NCI-H1048 (cell line): Measurements from ENCODE around the gene LTBP1.
"Not testable (repeated sequence)": the region's sequence is repeated elsewhere in the genome, so short reads cannot be mapped to it uniquely, and the experiment has no call there.

Source experiments
- DNase-seq: peaks from one replicate; lab custom pipeline; 2025; lab: John Stamatoyannopoulos, UW

The LTBP1 gene

DNA sequence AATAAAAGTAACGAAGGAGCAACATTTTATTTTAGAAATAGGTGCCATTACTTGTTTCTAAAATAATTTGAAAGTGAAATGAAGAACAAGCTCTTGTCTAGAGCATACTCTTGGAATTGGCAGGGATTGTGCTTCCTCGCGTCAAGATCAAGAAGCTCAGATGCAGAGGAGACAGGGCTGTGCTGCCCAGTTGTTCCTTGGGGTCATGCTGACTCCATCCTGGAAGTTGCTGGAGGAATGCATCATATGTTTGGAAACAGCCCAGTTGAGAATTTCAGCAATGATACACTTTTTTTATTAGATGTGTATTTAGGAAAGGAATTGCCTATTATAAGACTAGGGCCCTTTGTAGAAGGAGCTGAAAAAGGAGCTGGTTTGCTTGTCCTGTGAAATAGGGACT is 17.2 kb downstream of the LTBP1 start:
- DNase-seq: no peak

DNA sequence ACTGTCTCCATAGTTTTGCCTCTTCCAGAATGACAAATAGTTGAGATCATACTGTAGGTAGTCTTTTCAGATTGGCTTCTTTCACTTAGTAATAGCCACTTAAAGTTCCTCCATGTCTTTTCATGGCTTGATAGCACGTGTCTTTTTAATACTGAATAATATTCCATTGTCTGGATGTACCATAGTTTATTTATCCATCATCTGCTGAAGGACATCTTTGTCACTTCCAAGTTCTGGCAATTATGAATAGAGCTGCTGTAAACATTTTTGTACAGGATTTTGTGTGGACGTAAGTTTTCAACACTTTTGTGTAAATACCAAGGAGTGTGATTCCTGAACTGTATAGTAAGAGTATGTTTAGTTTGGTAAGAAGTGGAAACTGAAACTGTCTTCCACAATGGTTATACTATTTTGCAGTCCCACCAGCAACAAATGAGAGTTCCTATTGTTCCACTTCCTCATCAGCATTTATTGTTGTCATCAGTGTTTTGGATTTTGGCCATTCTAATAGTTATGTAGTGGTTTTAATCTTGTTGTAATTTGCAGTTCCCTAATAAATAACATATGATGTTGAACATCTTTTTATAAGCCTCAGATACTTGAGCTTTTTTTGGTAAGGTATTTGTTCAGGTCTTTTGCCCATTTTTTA is 18.9 kb downstream of the LTBP1 start:
- no peak for DNase-seq

DNA sequence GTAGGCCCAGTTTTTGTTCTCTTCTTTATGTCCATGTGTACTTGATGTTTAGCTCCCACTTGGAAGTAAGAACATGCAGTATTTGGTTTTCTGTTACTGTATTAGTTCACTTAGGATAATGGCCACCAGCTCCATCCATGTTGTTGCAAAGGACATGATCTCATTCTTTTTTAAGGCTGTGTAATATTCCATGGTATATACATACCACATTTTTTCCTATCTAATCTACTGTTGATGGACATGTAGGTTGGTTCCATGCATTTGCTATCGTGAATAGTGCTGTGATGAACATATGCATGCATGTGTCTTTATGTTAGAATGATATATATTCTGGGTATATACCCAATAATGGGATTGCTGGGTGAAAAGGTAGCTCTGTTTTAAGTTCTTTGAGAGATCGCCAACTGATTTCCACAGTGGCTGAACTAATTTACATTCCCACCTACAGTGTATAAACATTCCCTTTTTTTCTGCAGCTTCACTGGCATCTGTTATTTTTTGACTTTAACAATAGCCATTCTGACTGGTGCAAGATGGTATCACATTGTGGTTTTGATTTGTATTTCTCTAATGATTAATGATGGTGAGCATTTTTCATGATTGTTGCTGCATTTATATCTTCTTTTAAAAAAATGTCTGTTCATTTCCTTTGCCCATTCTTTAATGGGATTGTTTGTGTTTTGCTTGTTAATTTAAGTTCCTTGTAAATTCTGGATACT is 22.9 kb downstream of the LTBP1 start:
- DNase-seq: no peak

DNA sequence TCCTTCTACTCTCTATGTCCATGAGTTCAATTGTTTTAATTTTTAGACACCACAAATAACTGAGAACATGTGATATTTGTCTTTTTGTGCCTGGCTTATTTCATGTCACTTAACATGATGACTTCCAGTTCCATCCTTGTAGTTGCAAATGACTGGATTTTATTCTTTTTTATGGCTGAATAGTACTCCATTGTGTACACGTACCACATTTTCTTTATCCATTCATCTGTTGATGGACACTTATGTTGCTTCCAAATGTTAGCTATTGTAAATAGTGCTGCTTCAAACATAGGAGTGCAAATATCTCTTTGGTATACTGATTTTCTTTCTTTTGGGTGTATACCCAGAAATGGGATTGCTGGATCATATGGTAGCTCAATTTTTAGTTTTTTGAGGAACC is 27.0 kb downstream of the LTBP1 start:
- DNase-seq: not testable (repeated sequence)

DNA sequence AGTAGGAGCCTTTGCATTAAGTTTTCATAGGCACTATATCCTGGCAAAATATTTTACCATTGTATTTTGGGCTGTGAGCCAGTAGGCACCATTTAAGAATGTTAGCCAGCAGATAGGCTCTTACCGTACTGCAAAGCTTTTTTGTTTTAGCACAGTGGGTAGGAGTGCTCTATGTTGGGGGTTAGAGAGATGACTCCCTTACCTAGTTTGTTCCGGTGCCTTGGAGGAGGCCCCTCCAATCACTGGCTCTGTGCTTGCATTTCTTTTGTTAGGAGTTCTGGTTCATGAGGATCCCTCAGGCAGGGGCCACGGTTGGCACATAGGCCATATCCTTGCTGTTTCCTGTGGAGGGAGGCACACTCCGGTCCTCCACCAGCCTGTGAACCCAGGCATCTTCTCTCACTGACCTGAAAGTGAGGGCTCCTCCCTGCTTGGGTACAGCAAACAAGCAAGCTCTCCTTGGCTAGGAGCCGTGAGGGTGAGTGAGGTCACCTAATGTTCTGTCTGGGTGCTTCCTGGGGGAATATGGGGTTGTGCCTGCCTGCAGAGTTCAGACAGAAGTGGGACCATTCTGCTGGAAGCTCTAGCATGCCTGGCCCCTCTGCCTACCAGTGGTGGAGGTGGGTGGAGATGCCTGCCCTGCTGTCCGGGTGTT is 29.8 kb downstream of the LTBP1 start:
- no peak for DNase-seq

DNA sequence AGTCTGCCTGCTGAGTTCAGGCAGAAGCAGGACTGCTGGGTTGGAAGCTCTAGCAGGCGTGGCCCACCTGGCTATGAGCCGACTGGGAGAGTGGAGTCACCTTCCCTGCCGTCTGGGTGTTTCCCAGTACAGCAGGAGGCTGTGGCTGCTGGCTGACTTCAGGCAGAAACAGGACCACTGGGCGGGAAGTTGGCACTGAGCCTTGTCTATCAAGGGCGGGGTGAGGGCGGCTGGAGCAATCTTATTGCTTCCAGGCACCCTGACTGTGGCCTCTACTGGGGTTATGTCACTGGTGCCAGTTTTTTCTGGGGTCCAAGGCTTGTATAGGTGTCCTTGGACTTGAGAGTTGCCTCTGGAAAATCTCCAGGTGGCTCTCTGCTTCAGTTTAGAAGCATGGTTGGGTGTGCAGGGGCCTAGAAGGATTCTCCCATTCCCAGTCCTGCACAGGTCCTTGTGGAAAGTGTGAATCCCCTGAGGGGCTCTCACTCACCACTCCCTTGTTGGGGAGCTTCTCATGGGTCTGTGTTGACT is 30.5 kb downstream of the LTBP1 start:
- no peak for DNase-seq

DNA sequence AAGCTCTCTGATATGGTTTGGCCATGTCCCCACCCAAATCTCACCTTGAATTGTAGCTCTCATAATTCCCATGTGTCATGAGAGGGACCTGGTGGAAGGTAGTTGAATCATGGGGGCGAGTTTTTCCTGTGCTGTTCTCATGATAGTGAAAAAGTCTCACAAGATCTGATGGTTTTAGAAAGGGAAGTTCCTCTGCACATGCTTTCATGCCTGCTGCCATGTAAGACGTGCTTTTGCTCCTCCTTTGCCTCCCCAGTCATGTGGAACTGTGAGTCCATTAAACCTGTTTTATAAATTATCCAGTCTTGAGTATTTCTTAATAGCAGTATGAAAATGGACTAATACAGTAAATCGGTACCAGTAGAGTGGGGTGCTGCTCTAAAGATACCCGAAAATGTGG is 34.9 kb downstream of the LTBP1 start:
- no peak for DNase-seq

DNA sequence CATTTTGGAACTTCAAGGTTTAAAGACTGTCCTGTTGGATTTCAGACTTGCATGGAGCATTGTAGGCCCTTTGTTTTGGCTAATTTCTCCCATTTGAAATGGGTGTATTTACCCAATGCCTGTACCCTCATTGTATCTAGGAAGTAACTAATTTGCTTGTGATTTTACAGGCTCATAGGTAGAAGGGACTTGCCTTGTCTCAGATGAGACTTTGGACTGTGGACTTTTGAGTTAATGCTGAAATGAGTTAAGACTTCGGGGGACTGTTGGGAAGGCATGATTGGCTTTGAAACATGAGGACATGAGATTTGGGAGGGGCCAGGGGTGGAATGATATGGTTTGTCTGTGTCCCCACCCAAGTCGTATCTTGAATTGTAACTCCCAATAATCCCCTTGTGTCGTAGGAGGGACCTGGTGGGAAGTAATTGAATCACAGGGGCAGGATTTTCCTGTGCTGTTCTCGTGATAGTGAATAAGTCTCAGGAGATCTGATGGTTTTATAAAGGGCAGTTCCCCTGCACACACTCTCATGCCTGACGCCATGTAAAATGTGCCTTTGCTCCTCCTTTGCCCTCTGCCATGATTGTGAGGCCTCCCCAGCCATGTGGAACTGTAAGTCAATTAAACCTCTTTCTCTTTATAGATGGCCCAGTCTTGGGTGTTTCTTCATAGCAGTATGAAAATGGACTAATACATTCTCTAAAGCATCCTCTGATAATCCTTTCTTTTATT is 36.6 kb downstream of the LTBP1 start:
- DNase-seq: not testable (repeated sequence)

DNA sequence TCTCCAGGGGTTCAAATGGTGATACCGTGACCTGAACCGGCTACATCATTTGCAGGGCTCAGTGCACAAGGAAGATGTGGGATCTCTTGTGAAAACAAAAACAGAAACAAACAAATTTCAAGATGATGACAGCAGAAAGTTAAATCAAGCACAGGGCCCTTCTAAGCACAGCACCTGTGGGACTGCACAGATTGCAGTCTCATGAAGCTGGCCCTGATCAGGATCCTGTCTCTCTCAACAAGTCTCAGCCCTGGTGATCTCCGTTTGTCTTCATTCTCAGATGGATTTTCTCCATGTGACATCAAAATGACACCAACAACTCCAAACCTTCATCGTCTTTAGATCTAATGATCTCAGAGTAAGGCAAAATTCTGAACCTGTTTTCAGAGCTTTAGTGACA is 39.7 kb downstream of the LTBP1 start:
- DNase-seq: no peak

DNA sequence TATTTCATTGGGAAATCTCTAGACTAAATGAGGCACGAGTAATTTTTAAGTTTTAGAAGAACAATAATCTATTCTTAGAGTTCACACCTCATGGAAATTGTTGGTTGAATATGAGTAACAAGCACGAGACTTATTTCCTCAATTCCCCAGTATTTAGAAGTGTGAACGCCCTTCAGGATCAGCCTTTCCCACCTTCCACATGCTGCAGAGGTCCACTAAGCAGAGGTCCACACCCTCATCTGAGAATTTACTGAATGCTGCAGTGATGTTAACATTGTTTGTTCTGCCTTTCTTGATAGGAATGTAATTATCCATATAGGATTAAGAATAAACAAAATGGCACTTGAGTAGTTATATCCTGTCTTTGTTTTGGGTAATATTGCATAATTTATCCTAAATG is 41.8 kb downstream of the LTBP1 start:
- no peak for DNase-seq

DNA sequence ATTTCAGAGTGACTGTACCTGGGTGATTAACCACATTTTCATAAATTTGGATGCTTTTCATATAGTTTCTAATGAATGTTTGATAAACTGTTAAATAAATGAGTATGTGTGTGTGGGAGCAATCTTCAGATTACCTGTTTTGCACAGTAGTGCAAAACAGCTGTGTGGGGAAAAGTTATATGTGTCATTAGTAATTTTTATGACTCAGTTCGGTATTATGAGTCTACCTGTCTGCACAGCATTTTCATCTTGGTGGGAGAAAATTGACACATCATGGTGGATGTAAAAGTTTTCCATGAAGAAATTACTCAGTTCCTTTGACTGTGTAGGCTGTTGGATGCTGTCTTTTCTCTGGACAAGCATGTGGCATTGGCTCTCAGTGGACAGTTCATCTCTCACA is 43.8 kb downstream of the LTBP1 start:
- no peak for DNase-seq

DNA sequence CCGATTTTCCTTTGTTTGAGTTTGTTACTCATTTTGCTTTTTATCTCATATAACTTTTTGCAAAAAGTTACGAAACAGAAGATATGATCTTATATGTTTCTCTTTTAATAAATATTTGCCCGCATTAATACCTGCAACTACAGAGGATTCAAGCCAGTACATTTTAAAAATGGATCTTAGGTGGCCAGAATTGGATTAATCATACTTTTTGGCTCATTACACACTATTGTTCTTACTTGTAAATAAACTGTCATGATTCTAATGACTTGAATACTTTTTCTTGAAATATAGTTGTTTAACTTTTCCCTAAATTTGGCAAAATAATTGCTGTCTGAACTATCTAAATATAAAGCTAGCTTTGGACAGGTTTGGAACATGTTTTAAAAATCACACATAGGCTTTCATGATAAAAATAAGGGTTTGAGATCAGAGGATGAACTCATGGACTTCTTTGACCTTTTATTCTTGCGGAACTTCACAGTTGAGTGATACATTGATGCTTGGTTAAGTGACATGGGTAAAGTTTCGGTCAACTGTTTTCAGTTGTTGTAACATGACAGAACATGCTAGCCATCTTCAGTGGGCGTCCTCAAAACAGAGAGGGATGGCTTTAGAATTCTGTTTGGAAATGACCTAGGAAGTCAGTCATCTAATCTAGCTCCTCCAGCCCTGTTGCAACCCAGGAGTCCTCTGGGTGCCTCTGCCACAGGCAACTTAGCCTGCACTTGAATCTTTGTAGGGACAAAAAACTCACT is 44.5 kb downstream of the LTBP1 start:
- no peak for DNase-seq

DNA sequence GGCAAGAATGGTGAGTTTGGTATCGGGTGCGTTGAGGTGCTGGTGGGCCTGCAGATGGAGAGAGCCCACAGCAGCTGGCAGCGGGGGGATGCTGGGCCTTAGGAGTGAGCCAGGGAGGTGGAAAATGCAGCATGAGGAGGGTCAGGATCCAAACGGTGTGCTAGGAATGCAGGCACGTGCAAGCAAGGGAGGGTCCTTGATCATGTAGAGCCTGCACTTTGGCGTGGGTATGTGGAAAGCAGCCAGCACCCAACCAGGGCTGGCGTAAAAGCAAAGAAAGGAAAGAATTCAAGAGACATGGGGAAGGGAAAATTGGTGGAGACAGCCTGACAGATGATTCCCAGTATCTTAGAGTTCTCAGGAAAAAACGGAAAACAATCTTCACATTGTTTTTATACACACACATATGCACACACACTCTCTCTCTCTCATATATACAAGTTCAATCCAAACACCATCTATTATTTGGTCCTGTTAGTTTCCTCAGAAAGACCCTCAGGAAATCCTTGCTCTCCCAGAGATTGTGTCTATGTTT is 46.3 kb downstream of the LTBP1 start:
- DNase-seq: no peak

DNA sequence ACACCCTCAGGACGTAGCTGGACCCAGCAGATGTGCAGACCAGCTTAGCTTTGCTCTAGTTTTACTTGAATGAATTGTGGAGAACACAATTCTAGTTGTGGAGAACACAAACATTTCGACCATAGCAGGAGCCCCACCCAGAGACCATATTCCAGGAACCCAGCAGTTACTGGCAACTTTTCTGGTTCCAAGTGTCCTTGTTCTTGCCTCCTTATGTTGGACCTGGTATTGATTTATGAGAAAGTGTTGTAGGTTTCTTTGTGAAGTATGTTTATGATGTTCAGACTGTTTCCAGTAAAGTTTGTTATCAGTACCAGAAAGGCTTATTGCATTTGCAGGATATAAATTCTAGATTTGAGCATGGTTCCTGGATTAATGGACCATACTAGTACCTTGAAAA is 51.0 kb downstream of the LTBP1 start:
- DNase-seq: no peak

DNA sequence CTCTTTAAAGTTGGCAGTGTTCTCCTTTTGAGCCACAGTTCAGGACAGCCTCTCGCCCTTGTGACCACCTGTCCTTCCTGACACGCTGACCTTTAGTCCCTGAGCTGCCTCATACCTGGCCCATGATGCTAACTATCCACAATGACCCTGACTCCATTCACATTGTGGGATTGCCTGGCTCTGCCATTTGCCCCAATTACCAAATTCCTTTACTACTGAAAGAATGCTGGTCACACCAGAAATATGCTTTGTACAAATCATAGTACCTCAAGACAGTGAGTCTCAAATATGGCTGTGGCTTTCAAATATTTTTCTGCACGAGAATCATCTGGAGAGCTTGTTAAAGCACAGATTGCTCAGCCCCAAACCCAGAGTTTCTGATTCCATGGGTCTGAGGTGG is 54.2 kb downstream of the LTBP1 start:
- DNase-seq: no peak

DNA sequence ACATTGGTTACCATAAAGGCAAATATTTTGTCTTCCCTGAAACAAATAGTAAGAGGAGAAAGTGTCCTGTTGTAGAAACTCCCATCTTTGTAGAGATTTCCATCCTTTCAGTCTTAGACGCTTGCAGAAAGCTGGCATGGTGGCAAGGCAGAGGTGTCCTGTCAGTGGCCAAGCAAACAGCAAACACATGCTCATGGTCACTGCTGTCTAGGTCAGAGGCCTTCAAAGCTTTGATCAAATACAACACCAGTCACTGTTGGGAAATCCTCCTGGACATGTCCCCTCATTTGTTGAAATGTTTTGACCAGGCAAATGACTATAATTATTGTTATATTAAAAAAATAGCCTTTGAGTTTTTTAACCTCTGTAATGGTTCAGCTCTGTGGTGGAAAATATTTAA is 55.1 kb downstream of the LTBP1 start:
- DNase-seq: no peak

DNA sequence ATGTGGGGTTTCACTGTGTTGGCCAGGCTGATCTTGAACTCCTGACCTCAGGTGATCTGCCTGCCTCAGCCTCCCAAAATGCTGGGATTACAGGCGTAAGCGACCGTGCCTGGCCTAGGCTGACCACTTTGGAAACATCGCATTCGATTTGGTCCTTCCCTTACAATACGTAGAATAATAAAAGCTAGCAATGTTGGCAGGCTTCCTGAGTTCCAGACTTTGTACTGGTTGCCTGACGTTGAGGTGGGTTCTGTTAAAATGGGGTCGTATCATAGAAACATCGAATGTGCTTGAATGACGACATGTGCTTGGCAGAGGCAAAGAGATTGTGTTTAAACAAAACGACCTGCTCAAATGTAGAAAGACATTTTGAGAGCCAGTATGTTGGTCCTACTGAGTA is 56.1 kb downstream of the LTBP1 start:
- no peak for DNase-seq

DNA sequence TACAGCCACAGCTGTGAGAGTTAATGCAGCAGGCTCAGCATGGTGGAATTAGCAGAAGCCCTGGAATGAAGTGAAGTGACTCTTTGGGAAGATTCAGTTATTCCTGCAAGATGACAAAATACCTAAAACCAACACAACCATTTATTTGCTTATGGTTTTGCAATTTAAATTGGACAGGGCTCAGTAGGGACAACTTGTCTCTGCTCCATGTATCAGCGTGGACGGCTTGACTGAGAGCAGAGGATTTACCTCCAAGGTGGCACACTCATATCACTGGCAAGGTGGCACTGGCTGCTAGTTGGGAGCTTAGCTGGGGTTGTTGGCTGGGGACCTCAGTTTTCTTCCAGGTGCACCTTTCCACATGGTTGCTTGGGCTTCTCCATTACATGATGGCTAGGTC is 58.3 kb downstream of the LTBP1 start:
- no peak for DNase-seq

DNA sequence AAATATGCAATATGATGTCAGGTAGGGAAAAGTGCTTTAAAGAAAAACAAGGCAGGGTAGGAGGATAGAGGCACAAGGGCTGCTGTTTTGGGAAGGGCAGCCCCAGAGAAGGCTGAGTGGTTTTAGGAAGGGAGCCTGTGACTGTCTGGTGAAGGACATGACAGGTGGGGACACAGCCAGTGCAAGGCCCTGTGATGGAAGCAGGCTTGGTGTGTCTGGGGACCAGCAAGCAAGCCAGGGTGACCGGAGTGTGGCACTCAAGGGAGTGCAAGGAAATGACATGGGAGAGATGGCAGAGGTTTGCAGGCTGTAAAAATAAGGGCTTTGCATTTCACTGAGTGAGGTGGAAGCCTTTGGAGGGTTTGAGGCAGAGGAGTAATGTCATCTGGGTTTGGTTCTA is 62.0 kb downstream of the LTBP1 start:
- DNase-seq: no peak

DNA sequence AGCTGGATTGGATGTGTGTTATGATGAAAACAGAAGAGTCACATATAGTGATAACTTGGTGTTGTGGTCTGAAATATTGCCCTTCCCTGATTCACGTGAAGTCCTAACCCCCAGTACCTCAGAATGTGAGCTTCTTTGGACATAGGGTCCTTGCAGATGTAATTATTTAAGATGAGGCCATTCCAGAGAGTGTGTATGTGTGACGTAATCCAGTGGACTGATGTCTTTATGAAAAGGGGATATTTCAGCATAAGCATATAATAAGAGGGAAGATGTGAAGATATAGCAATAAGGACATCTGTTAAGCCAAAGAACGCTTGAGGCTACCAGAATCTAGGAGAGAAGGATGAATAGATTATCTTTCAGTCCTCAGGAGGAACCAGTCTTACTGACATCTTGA is 62.5 kb downstream of the LTBP1 start:
- DNase-seq: no peak

DNA sequence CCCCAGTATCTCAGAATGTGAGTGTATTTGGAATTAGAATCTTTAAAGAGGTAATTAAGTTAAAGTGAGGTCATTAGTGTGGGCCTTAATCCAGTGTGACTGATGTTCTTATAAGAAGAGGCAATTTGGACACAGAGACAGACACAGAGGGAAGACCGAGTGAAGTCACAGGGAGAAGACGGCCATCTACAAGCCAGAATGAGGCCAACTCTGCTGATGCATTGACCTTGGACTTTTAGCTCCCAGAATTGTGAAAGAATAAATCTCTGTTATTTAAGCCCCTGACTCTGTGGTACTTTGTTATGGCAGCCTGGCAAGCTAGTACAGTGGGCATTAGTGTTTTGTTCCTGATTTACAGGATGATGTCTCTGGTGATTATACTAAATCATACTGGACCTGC is 64.6 kb downstream of the LTBP1 start:
- no peak for DNase-seq

DNA sequence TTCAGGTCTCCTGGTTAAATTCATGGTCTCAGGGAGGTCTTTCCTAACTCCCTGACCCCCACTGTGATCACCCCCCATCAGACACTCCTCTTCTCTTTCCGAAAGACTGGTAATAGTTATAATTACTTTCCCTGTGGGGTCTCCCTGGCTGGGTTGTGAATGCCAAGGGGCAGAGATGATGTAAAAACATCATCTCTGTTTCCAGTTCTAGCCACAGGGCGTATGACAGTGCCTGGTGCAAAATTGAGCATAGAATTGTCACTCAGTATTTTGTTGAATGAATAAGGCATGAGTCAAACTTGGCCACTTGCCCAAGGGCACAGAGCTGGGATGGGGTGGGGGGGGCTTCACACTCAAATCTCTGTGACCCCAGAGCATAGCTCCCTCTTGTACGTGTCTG is 65.2 kb downstream of the LTBP1 start:
- DNase-seq: no peak
